Tibial artery (tissue), 4 donors: ENCODE measurements around the gene OR1N2.

Experiments used
- DNase-seq, 2 donors: peaks; one replicate each; pipeline ENCODE4 v3.0.0-alpha.2; 2019
- H3K27ac ChIP-seq, 2 donors: fragments of 200-600 bp; sonication (generic) in 1 of 2; 1 replicate in 1 of 2; 2 replicates in 1 of 2; pipeline ENCODE4 v1.5.1; 2018 to 2019; ENCODE audit warnings: mild to moderate bottlenecking in 1 of 2
- H3K27me3 ChIP-seq, 2 donors: fragments of 200-600 bp; sonication (generic) in 1 of 2; one replicate each; pipeline versions ENCODE4 v1.5.1 to v1.6.0; 2016 to 2019
- H3K36me3 ChIP-seq, 3 donors: fragments of 200-600 bp; sonication (generic) in 2 of 3; one replicate each; pipeline ENCODE4 v1.5.1; 2016 to 2019; ENCODE audit warnings: mild to moderate bottlenecking in 2 of 3
- H3K4me1 ChIP-seq, 4 donors: fragments of 200-600 bp; sonication (generic) in 2 of 4; 1 replicate in 3 of 4; 2 replicates in 1 of 4; pipeline ENCODE4 v1.5.1; 2016 to 2019
- H3K4me3 ChIP-seq, 2 donors: fragments of 200-600 bp; sonication (generic) in 1 of 2; 1 replicate in 1 of 2; 2 replicates in 1 of 2; pipeline ENCODE4 v1.5.1; 2018 to 2019; ENCODE audit warnings: mild to moderate bottlenecking in 2 of 2
- H3K9me3 ChIP-seq, 3 donors: fragments of 200-600 bp; sonication (generic) in 1 of 3; one replicate each; pipeline ENCODE4 v1.5.1; 2016 to 2019
- CTCF ChIP-seq, 2 experiments: fragments of 200-600 bp in 1 of 2; fragments of 450-650 bp in 1 of 2; IDR thresholded peaks; one replicate each; pipeline ENCODE4 v1.5.1; 2017 to 2019; ENCODE audit warnings: antibody characterized with exemption in 2 of 2, mild to moderate bottlenecking in 1 of 2, moderate library complexity in 1 of 2
- intact Hi-C: fragments of 100-400 bp; cut with DNase I; formaldehyde crosslinking; loops from one replicate; pipeline ENCODE4 v1.15.0; 2023; ENCODE audit warnings: low total_unique reads

The OR1N2 gene

GRCh38 chr9:122552812-122553211, at the start of gene OR1N2:
OR1N2 (plus strand) TSS chr9:122553112; CDS start chr9:122553212, 100 bp downstream.
- no peaks in the 10 kb centered on the region for H3K36me3 ChIP-seq
- no peak within 1 kb of the TSS for H3K4me3 ChIP-seq
- intact Hi-C loops = no loop called here
- H3K27ac ChIP-seq = no peak within 1 kb of the TSS
- H3K27me3 ChIP-seq = no peaks in the 10 kb centered on the region
- H3K9me3 ChIP-seq = peaks cover 0 to 7% (median 0%) of the 10 kb centered on the region in 3 donors
- TF ChIP-seq CTCF (IDR thresholded peaks at IDR 0.05) = no peak
- H3K4me1 ChIP-seq = no peaks in the 10 kb centered on the region
- DNase-seq = no peak

- no peak for DNase-seq
- H3K27ac ChIP-seq = no peak overlapping the region
- H3K27me3 ChIP-seq = peaks cover 0 to 3% of the 10 kb centered on the region in 2 donors
- no peak overlapping the region for H3K4me3 ChIP-seq
- H3K36me3 ChIP-seq = no peaks in the 10 kb centered on the region
- H3K9me3 ChIP-seq = no peaks in the 10 kb centered on the region
- intact Hi-C loops = no loop called here
- no peaks in the 10 kb centered on the region for H3K4me1 ChIP-seq
- TF ChIP-seq CTCF (IDR thresholded peaks at IDR 0.05) = no peak
These were observed 45.9 kb upstream of the OR1N2 start for GRCh38 chr9:122506964-122507363.

GRCh38 chr9:122510502-122510901, 42.4 kb upstream of the OR1N2 start, which contains the start of gene OR1J2:
OR1J2 (plus strand) TSS chr9:122510802; CDS start chr9:122510802, 0 bp downstream.
- H3K36me3 ChIP-seq = no peaks in the 10 kb centered on the region
- TF ChIP-seq CTCF (IDR thresholded peaks at IDR 0.05) = no peak
- intact Hi-C loops = no loop called here
- H3K27ac ChIP-seq = no peak within 1 kb of the TSS
- H3K27me3 ChIP-seq = peaks cover 0 to 3% of the 10 kb centered on the region in 2 donors
- H3K4me3 ChIP-seq = no peak within 1 kb of the TSS
- no peaks in the 10 kb centered on the region for H3K9me3 ChIP-seq
- no peak for DNase-seq
- H3K4me1 ChIP-seq = no peaks in the 10 kb centered on the region

GRCh38 chr9:122518226-122518625, 34.7 kb upstream of the OR1N2 start:
- intact Hi-C loops = no loop called here
- no peak overlapping the region for H3K4me3 ChIP-seq

GRCh38 chr9:122518841-122519240, 34.1 kb upstream of the OR1N2 start, which contains the start of gene OR1J4:
OR1J4 (plus strand) TSS chr9:122519141; CDS start chr9:122519141, 0 bp downstream.
- no peak for DNase-seq
- Histone ChIP-seq H3K27ac (no peak within 1 kb of the TSS), H3K4me3 (no peak within 1 kb of the TSS), H3K36me3 (no peaks in the 10 kb centered on the region), H3K9me3 (no peaks in the 10 kb centered on the region), H3K27me3 (peaks cover 0 to 5% of the 10 kb centered on the region in 2 donors), H3K4me1 (no peaks in the 10 kb centered on the region)
- intact Hi-C loops = no loop called here
- TF ChIP-seq CTCF (IDR thresholded peaks at IDR 0.05) = no peak

More at GRCh38 chr9:122518226-122518625, 34.7 kb upstream of the OR1N2 start:
- no peak for TF ChIP-seq CTCF (IDR thresholded peaks at IDR 0.05)
- H3K36me3 ChIP-seq = no peaks in the 10 kb centered on the region
- DNase-seq = no peak
- H3K27me3 ChIP-seq = peaks cover 0 to 5% of the 10 kb centered on the region in 2 donors
- no peaks in the 10 kb centered on the region for H3K9me3 ChIP-seq
- no peaks in the 10 kb centered on the region for H3K4me1 ChIP-seq
- H3K27ac ChIP-seq = no peak overlapping the region

GRCh38 chr9:122519376-122519775, 33.5 kb upstream of the OR1N2 start:
- Histone ChIP-seq H3K27me3 (peaks cover 0 to 5% of the 10 kb centered on the region in 2 donors), H3K27ac (no peak overlapping the region), H3K4me3 (no peak overlapping the region), H3K4me1 (no peaks in the 10 kb centered on the region), H3K36me3 (no peaks in the 10 kb centered on the region), H3K9me3 (no peaks in the 10 kb centered on the region)
- no peak for DNase-seq
- intact Hi-C loops = no loop called here
- no peak for TF ChIP-seq CTCF (IDR thresholded peaks at IDR 0.05)
